22Rv1 (cell line): ENCODE measurements around the gene PRKAG3.

Source experiments
- ZFX ChIP-seq: fragments of 450-650 bp; IDR thresholded peaks from 2 replicates; pipeline ENCODE4 v1.6.1; 2017; ENCODE audit warnings: antibody characterized with exemption, borderline replicate concordance
- TF ChIP-seq, protein P1 (sequence below): fragments of 450-650 bp; IDR thresholded peaks from 2 replicates; pipeline ENCODE4 v1.5.1; 2017; ENCODE audit warnings: mild to moderate bottlenecking

- TF ChIP-seq, protein P1, sequence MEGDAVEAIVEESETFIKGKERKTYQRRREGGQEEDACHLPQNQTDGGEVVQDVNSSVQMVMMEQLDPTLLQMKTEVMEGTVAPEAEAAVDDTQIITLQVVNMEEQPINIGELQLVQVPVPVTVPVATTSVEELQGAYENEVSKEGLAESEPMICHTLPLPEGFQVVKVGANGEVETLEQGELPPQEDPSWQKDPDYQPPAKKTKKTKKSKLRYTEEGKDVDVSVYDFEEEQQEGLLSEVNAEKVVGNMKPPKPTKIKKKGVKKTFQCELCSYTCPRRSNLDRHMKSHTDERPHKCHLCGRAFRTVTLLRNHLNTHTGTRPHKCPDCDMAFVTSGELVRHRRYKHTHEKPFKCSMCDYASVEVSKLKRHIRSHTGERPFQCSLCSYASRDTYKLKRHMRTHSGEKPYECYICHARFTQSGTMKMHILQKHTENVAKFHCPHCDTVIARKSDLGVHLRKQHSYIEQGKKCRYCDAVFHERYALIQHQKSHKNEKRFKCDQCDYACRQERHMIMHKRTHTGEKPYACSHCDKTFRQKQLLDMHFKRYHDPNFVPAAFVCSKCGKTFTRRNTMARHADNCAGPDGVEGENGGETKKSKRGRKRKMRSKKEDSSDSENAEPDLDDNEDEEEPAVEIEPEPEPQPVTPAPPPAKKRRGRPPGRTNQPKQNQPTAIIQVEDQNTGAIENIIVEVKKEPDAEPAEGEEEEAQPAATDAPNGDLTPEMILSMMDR: no peak
- TF ChIP-seq ZFX: no peak
These were observed 18.7 kb downstream of the PRKAG3 start for GRCh38 chr2:218812861-218813260.
